Stimulated activated CD4-positive, alpha-beta T cell treated with anti-CD3 and anti-CD28 coated beads, Interleukin-15, amount 100 ng/mL, for 24 hours (primary cell): ENCODE measurements around the gene DENND6B.
"Not testable (repeated sequence)": the region's sequence is repeated elsewhere in the genome, so short reads cannot be mapped to it uniquely, and the experiment has no call there.

Experiments
- DNase-seq: peaks from one replicate; pipeline ENCODE4 v3.0.0-alpha.2; 2020

DENND6B gene

DNA sequence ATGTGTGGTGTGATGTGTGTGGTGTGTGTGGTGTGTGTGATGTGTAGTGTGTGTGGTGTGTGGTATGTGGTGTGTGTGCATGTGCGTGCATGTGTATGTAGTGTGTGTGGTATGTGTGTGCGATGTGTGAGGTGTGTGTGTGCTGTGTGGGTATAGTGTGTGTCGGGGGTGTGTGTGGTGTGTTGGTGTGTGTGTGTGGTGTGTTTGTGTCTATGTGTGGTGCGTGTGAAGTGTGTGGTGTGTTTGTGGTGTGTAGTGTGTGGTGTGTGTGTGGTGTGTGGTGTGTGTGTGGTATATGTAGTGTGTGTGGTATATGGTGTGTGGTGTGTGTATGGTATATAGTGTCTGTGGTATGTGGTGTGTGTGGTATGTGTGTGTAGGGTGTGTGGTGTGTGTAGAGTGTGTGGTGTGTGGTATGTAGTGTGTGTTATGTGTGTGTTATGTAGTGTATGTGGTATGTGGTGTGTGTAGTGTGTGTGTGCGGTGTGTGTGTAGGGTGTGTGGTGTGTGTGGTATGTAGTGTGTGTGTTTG is 11.3 kb upstream of the DENND6B start:
- DNase-seq = no peak

DNA sequence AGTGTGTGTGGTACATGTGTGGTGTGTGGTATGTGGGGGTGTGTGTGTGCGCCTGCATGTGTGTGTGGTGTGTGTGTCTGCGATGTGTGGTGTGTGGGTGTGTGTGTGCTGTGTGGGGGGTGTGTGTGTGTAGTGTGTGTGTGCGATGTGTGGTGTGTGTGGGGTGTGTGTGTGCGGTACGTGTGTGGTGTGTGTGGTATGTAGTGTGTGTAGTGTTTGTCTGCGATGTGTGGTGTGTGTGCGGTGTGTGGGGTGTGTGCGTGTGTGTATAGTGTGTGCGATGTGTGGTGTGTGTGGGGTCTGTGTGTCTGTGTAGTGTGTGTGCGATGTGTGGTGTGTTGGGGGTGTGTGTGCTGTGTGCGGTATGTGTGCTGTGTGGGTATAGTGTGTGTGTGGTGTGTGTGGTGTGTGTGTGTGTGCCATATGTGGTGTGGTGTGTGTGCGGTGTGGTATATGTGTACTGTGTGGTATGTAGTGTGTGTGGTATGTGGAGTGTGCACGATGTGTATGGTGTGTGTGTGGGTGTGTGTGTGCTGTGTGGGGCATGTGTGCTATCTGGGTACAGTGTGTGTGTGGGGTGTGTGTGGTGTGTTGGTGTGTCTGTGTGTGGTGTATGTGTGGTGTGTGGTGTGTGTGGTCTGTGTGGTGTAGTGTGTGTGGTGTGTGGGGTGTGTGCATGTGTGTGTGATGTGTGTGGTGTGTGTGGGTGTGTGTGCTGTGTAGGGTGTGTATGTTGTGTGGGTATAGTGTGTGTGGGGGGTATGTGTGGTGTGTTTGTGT is 10.6 kb upstream of the DENND6B start:
- no peak for DNase-seq

DNA sequence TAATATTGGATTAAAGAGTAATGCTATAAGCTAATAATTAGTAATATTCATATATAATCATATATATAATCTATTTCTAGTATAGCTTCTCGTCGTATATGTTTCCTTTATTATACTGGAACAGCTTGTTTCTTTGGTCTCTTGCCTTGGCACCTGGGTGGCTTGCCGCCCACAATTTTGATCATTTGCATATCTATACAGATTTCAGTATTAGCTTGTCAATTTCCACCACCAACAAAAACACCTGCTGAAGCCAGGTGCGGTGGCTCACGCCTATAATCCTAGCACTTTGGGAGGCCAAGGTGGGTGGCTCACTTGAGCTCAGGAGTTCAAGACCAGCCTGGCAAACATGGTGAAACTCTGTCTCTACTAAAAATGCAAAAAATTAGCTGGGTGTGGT is 7.6 kb upstream of the DENND6B start:
- DNase-seq = not testable (repeated sequence)

DNA sequence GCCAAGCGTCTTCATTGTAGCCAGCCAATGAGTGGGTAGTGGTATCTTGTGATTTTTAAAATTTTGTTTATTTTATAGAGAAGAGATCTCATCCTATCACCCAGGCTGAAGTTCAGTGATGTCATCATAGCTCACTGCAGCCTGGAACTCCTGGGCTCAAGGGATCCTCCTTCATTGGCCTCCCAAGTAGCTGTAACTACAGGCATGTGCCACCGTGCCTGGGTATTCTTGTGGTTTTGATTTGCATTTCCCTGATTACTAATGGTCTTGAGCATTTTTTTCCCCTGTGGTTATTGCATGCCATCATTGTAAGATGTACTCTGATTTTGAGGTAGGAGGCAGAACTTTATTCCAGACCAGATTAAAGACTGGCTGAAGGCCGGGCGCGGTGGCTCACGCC is 2.4 kb upstream of the DENND6B start:
- DNase-seq = peak; percentile 32

DNA sequence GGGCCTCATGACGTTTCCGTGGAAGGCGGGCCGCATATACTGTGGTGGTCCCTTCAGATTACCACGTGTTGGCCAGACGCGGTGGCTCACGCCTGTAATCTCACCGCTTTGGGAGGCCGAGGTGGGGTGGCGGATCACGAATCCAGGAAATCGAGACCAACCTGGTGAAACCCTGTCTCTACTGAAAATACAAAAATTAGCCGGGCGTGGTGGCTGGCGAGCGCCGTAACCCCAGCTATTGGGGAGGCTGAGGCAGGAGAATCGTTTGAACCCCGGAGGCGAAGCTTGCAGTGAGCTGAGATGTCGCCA is 853 bp upstream of the DENND6B start:
- no peak for DNase-seq

DNA sequence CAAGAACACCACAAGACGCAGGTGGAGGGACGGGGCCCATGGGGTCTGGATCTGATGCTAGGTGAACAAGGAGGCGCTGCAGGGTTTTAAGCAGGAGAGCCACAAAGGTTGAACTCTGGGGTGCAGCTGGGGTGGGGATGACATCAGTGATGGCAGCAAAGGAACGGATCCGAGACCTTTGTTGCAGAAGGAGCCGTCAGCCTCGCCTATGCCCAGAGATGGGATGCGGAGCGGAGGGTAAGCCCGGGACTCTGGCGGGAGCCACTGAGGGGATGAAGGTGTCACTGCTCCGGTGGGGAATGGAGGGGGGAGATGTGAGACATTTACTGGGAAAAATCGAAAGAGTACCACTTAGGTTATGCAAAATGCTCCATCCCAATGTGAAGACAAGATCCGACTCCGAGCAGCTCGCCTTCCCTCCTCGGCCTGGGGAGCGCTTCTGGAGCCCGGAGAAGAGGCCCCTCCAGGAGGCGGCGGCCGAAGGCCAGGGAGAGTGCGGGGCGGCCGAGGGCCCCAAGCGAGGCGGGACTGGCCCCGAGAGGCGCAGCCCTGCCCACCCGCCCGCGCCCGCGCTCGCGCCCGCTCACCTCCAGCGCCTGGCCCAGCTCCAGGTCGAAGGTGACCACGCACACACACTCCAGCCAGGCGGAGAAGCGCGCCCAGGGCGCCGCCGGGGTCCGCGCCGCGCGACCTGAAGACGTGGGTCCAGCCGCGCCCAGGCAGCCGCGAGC is 422 bp downstream of the DENND6B start:
- no peak for DNase-seq

DNA sequence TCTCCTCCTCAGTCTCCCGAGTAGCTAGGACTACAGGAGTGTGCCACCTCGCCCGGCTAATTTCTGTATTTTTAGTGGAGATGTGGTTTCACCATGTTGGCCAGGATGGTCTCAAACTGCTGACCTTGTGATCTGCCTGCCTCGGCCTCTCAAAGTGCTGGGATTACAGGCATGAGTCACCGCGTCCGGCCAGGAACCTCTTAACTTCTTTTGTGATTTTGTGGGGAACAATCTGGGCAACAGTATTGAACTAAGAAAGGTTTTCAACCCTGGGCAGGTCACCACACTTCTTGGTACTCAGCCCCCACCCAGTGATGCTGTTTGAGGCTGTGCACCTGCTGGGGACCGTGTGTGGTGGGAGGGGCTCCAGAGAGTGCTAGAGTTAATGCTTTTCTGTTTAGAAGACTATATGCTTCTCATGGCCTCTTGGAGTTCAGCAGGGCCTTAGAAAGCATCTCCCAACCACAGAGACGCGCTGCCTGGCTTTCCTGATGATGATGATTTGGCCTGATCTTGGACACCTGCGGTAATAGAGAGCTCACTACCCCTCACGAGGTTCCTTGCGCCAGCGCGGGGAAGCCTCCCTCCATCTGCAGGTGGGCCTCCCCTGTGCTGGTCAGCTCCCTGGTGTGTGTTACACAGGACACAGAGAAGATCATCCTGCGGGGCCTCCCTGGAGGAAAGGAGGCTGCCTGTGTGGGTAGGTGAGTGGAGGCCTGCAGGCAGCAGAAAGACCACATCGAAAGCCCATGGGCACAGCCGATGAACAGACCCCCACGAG is 1.2 kb downstream of the DENND6B start:
- no peak for DNase-seq

DNA sequence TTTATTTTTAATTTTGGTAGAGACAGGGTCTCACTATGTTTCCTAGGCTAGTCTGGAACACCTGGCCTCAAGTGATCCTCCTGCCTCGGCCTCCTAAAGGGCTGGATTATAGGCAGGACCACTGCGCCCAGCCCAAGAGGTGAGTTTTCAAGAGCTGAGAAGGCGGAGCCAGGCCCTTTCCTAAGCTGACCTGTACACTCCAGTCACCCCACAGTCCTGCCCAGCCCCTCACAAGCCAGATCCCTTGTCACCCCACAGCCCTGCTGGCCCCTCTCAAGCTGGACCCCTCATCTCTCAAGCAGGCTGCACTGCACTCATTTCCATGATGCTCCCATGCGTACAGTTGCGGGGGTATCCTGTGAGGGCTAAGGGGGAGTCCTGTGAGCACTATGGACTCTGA is 2.9 kb downstream of the DENND6B start:
- no peak for DNase-seq

DNA sequence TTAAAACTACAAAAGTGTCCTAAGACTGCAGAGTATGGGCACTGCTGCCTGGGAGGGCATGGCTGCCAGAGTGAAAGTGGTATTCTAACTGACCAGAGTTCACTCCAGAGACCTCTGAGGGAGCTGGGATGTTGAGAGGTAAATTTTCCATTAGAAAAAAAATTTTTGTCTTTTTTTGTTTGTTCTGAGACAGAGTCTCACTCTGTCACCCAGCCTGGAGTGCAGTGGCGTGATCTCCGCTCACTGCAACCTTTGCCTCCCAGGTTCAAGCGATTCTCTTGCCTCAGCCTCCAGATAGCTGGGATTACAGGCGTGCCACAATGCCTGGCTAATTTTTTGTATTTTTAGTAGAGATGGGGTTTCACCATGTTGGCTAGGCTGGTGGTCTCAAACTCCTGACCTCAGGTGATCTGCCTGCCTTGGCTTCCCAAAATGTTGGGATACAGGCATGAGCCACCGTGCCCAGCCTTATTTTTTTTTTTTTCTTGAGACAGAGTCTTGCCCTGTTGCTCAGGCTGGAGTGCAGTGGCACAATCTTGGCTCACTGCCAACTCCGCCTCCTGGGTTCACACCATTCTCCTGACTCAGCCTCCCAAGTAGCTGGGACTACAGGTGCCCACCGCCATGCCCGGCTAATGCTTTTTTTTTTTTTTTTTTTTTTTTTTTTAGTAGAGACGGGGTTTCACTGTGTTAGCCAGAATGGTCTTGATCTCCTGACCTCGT is 4.3 kb downstream of the DENND6B start:
- not testable (repeated sequence) for DNase-seq

DNA sequence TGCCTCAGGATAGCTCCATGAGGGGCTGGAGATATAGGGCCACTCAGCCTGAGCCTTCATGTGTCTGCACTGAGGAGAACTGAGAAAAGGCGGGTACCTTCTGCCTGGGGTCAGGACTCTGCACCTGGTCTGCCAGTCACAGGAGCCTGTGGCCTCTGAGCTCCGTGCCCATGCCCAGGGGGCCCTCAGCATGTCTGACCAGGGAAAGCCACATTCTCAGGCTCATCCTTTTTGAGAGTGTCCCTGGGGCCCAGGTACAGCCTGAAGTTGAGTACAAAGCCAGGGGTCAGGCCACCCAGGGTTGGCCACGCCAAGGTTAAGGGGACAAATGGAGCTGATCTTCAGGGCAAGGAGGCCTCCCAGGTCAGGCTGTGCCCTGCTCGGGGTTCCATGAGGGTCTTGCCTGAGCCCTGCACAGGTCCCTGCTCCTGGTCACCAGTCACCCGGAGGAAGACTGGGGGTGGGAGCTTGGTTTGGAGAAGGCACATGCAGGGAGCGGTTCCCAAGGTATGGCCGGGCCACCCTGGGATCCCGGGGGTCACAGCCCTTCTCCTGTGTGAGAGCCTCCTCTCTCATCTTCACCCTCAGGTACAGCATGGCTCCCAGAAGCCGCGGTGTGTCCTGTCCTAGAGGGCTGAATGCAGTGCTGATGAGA is 6.0 kb downstream of the DENND6B start:
- no peak for DNase-seq

DNA sequence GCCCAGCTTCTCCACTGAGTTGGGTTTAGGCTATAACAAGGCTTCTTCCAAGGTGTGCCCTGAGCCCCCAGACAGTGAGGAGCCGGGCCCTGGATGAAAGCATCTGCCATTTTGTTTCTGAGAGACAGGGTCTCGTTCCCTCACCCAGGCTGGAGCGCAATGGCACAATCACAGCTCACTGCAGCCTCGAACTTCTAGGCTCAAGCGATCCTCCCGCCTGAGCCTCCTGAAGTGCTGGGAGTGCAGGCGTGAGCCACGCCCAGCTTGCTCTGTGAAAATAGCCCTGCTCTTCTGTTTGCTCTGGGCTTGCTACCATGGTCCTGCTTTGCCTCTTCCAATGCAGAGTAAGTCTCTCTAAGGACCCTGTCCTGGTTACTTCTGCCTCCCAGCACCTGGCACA is 6.7 kb downstream of the DENND6B start:
- DNase-seq = no peak

DNA sequence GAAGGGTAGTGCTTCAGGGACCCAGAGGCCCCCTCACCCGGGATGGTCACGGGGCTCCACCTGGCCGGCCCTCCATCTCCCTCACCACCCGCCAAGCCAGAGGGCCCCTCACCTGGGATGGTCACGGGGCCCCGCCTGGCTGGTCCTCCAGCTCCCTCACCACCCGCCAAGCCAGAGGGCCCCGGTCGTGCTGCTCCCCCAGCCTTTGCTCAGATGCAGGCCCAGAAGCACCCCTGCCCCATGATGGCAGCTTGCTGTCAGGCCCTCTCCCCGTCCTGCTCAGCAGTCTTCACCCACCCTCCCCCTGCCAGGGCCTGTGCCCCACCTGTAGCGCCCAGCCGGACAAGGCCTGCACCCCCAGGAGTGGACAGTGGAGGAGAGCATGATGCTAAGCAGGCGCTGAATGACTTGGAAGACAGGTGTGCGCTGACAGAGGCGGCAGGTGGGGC is 7.3 kb downstream of the DENND6B start:
- no peak for DNase-seq

DNA sequence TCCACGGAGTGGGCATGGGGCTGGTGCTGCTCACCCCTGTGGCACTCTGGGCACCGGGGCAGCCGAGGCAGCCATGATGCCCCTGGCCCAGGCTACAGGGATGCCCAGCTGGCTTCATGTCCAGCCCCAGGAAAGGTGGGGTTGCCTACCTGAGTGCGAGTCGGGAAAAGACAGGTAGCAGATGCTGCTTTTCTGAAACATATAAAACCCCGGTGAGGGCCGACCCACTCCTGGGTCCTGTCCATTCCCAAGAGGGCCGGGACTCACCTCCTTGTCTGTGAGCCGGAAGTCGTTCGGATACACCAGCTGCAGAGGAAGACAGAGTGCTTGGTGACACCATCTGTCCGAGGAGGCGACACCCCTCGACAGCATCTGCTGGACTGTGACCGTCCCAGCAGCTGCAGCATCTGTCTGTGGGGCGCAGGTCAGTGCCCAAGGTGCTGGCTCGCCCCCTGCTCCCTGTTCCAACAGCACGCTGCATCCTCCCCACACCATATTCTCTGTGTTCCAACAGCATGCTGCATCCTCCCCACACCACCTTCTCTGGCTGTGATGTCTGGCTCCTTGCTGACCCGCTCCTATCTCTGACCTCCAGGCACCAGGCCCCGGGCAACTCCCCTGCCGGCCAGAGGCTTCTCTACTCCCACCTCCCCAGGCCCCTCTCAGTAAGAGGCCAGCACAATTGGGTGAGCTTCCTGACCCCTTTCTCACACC is 8.0 kb downstream of the DENND6B start:
- DNase-seq = no peak

DNA sequence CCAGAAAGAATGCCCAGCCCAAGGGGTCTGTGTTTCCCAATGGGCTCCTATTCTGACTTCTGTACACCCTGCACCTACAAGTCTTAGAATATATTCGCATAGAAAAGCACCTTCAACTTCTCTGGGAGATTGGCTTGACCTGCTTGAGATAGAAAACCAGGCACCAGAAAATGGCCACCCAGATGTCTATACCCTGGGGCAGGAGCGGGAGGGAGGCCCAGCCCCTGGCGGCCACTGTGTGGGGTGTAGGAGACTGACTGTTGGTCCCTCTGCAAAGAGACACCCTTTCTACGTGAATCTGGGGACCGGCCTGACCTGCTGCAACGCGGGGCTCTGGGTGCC is 8.5 kb downstream of the DENND6B start:
- DNase-seq = no peak

DNA sequence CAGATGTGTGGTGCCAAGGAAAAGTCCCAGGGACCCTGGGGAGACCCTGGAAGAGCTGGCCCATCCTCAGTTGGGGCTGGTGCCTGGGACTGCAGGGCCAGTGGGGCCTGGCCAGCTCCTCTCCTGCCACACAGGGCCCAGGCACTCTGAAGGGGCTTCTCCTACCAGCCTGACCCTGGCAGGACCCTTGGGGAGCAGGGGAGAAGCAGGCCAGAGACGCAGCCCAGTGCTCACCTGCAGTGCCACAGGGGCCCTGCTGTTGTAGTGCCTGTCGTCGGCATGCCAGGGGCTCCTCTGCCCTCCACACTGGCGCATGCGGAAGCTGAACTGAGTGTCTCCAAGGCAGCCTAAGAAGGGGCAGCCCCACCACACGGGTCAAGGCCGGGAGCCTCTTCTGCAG is 9.1 kb downstream of the DENND6B start:
- DNase-seq = no peak

DNA sequence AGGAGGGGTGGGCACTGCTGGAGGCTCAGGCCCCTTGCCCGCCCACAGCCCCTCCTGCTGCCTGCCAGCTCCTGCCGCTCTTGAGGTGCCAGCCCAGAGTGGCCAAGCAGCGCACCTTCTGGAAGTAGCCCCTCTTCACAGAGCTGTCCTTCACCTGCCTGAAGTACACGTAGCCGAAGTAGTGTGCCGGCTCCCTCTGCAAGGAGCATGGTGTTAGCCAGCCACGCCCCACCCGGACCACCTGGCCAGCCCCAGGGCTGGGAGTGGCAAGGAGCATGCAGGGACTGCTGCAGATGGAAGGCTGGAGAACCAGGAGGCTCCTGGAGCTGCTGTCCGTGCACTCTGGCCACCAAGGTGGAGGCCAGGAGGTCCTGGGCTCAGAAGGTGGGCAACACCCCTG is 9.6 kb downstream of the DENND6B start:
- DNase-seq = no peak

DNA sequence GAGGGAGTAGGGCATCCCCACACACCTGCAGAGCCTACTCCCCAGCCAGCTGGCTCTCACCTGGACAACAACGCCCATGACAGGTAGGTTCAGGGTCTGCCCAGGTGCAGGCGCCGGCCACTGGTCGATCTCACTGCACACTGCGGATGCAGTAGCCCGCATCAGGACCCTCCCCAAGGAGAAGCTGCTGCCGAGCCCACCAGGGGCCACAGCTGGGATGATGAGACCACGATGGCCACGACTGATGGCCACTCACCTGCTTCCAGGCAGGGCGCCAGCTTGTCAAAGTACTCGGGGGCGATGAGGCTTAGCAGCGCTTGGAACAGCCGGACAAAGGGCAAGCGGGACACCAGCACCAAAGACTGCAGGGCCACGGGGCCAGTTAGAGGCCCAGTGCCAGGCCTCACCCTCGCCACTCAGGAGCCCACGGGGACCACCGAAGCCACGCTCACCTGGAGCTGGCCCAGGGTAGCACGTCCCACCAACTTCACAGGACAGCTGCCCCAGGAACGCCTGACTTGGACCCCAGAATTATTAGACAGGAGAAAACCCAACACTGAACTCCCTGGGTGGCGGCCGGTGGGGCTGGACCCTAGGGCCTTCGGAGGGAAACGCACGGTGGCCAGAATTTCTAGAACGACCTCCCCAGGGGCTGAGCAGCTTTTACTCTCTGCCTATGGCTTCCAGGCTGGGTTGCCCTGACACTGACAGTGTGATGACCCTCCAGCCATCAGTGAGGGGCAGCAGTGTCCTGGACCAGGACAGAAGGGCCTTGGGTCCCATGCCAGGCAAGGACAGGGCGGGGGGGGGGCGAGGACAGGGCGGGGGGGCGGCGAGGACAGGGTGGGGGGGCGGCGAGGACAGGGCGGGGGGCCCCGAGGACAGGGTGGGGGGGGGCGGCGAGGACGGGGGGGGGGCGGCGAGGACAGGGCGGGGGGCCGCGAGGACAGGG is 10.4 kb downstream of the DENND6B start:
- no peak for DNase-seq

DNA sequence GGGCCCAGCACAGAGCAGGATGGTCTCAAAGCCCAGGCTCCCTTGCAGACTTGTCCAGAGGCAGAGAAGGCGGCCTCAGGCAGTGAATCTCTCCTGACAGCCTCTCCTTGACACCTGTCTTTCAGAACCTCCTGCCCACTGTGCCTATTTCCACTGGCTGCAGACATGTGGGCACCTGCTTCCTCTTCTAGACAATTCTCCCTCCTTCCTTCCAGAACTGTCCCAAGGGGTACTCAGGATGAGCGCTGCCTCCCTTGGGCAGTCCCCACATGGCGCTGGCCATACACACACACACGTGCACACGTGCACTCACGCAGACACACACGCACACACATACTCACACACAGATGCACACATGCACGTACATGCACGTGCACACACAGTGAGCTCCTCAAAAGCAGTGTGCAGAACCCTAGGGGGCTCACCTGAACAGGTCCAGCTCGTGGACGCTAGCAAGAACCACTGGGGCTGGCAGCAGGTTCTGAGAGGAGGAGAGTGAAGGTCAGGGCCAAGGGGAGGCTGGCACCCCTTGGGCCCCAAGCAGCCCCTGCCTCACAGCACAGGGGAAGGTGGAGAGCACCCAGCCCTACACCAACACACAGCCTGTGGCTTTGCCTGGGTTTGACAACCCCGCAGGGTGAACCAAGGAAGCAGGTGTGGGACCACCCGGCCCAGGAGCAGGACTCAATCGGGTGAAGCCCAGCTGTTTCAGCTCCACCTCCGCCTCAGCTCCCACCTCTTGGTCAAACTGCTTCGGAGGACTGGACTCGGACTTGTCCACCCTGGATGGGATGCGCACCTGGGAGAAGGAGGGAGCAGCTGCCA is 11.3 kb downstream of the DENND6B start:
- no peak for DNase-seq

DNA sequence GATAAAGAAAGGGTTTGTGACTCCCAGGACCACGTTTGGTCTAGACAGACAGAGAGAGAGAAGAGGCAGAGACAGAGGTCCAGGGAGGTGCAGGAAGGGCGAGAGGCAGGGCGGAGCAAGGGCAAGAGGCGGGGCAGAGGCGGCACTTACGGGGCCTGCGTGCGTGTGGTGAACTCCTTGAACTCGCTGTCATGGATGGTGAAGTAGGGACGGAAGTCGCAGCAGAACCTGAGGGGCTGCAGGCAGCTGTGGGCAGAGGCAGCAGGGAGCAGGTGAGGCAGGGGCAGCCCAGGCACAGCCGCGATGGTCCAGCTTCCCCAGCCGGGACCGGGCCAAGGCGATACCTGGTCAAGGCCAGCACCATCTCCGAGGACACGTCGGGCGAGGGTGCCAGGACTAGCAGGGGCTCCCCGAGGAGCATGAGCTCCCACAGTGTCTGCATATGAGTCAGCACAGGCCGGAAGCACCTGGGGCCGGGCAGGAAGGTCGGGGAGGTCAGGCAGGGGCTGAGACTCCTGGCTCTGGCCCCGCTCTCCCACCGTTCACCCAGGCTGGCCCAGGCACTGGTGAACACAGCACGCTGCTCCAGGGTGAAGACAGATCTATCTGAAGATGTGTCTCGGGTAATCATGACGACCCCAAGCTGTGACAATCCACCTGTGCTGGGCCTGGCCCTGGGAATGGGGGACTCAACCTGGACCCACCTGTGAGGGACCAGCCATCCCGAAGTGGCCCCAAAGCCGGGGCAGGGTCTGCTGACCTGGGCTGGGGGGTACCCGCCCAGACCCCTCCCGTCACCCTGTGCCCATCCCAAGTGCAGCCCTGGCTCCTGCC is 12.1 kb downstream of the DENND6B start:
- DNase-seq = peak; percentile 86
